ENCODE measurements around the gene PRDM11.

PRDM11 gene

GRCh38 chr11:45158210-45158731 lies 11.8 kb downstream of the PRDM11 start:
- no peak for DNase-seq

DNA sequence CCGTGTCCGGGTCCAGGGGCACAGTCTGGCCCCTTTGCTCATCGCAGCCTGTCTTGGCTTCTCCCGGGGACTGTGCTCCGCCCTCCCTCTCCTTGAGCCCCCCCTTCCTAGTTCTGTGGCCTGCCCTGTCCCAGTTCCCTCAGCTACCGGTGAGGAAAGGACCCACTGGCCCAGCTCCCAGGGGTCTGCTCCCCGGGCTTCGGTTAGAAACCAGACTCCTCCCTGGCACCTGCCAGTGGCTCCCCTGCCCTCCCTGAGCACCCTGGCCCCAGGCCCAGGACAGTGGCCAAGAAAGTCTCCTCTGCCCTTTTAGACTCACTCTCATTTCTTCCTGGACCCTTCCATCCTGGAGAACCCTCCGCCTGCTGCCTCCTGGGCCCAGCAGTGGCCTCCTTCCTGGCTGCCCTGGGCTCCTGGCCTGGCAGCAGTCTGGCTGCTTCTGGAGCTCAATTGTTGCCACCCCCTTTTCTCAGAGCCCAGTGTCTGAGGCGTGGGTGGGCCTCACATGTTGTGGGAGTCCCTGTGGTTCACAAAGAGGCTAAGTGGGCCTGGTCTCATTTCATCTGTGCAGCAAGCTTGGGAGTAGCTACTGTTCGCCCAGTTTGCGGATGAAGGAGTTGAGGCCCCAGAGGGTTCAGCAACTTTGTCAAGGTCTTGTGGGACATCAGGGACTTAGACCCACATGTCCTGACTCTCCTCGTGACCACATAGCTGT lies 12.6 kb downstream of the PRDM11 start:
- DNase-seq, result no peak

GRCh38 chr11:45159781-45160365 lies 13.4 kb downstream of the PRDM11 start:
- no peak for DNase-seq

- DNase-seq, result no peak
Observed at GRCh38 chr11:45161252-45162063, 15.0 kb downstream of the PRDM11 start.

- no peak for DNase-seq
Observed at GRCh38 chr11:45162064-45162375, 15.6 kb downstream of the PRDM11 start.

- DNase-seq, result no peak
Observed at GRCh38 chr11:45162916-45163879, 16.8 kb downstream of the PRDM11 start.

- DNase-seq, result no peak
Observed at GRCh38 chr11:45163956-45164575, 17.6 kb downstream of the PRDM11 start.

DNA sequence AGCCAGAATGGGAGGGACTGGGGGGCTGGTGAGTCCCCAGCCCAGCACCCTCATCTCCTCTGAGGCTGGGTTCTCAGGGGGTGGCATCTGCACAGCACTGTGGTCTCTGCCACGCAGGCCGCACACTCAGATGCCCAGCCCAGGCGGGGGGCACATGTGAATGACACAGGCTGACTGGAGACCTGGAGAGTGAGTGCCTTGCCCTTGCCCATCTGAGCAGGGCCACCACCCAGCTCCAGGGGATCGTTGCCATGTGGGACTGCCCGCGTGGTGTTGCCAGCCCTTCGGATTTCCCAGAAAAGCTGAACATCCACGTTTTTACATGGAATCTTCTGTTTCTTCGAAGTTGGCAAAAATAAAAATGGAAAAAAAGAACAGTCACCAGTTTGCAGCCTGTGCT lies 18.9 kb downstream of the PRDM11 start:
- no peak for DNase-seq

- DNase-seq, result no peak
Observed at GRCh38 chr11:45165806-45166603, 19.6 kb downstream of the PRDM11 start.

GRCh38 chr11:45166604-45166897 lies 20.1 kb downstream of the PRDM11 start:
- no peak for DNase-seq

DNA sequence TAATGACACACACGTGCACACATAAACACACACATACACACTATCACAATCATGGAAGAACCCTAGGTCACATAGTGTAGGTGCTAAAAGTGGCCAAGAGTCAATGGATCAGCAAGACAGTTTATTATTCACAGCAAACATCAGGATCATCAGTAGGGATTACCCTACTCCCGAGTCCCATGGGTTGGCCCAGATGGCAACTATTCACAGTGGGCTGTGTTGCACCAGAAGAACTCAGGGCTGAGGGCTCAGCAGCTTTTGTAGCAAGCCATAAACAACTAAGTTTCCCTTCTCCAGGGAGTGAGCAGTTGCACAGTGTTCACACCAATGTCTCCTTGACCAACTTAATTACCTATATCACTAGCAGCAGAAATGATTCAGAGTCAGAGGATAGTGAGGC lies 20.8 kb downstream of the PRDM11 start:
- DNase-seq, result no peak

- DNase-seq, result no peak
Observed at GRCh38 chr11:45168366-45169130, 22.1 kb downstream of the PRDM11 start.

DNA sequence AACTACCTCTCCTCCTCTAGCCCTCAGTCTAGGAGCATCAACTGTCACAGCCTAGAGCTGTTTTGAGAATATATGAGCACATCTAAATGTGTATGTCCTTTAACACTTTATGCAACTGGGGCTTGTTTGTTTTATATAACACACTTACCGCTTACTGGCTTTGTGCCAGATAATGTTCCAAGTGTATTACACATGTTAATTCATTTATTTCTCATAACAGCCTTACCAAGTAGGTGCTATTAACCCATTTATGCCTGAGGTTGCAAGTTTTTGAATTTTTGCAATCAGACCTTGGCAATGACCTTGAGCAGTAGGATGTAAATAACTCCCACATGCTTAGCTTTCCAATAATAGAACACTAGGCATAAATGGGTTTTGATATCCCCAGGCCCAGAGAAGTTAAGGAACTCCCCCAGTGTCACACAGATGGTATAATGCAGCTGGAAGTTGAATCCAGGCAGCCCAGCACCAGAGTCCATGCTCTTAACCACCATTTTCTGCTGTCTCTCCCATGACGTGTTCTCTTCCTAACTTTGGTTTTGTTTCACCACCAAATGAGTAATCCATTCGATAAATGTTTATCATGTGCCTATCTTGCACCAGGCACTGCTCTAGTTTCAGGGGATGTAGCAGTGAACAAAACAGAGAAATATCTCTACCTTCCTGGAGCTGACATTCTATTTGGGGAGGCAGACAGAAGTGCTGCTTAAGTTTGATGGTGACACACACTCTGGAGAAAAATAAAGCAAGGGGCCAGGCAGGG lies 23.1 kb downstream of the PRDM11 start:
- peak; percentile 51 for DNase-seq

DNA sequence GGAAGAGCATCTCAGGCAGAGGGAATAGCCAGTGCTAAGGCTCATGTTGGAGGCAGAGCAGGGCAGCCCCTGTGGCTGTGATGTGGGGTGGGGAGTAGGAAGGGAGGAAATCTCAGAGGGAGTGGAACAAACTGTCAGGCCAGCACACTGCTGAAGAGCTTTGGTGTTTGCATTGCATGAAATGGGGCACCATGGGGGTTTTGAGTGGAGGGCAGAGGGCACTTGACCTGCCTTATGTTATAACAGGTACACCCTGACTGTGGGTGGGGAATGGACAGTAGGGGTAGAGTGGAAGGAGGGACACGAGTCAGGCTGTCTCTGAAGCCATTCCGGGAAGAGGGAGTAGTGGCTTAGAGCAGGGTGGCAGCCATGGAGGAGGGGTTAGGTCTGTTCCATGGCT lies 24.0 kb downstream of the PRDM11 start:
- no peak for DNase-seq

- DNase-seq, result no peak
Observed at GRCh38 chr11:45171550-45171949, 25.1 kb downstream of the PRDM11 start.

DNA sequence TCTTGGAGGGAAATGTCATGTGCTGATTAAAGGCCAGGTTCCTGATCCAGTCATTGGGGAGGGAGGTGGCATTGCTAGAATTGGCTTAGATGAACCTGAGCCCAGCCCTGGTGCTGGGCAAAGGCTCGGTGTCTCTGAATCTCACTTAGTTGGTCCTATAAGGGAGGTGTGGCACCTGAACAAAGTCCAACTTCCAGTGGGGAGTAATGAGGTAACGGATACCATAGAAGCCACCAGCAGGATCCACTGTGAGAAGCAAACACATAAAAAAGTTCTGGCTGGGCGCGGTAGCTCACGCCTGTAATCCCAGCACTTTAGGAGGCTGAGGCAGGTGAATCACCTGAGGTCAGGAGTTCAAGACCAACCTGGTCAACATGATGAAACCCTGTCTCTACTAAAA lies 26.6 kb downstream of the PRDM11 start:
- no peak for DNase-seq

DNA sequence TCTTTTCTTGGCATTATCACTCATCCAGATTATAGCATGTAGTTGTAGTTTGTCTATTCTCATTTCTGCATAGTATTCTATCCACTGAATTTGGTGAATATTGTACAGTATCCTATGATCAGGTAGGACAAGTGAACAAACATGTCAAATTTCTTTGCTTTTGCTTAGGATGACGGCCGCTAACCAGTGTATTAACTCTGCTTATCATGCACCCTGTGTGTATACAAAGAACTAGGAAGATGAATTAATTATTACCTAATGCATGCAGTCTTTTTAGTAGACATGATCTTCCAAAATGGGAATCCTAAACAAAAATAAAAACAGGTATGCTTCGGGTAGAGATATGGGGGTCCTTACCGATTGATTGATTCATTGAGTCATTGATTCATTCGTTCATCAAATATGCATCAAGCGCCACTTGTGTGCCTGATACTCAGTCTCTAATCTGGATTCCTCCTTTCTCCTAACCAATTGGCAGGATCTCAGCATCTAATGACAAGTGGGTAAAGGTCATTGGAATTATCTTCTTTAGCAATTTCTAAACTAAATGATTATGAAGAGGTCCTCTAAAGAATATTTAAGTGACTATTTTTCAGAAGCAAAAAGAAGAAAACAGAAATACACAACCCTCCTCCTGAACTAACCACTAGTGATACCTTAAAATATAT lies 27.9 kb downstream of the PRDM11 start:
- DNase-seq, result no peak

- no peak for DNase-seq
Observed at GRCh38 chr11:45174963-45175362, 28.5 kb downstream of the PRDM11 start.

DNA sequence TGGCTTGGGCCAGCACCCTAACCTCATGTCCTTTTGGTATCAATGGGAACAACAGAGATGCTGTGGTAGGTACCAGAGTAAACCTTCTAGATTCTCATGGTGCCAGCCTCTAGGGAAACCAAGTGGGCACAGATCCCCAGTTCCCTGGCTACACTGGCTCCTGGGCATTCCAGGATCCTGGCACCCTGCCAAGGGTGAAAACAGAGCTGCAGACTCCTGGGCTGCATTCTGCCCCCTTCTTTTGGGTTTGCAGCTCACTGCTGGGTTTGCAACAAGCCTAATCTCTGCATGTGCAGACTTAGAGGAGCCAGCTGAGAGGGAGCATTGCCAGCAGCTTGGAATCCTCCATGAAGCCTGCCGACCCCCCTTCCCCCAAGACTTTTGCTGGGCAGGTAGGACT lies 30.6 kb downstream of the PRDM11 start:
- DNase-seq, result no peak

GRCh38 chr11:45178223-45178622 lies 31.8 kb downstream of the PRDM11 start:
- DNase-seq, result no peak

Measured in activated CD4-positive, alpha-beta T cell treated with anti-CD3 and anti-CD28 coated beads, Interleukin-2, amount 50 U/mL, for 16 hours (primary cell).